ENCODE data around the gene TGFB1.

DNA sequence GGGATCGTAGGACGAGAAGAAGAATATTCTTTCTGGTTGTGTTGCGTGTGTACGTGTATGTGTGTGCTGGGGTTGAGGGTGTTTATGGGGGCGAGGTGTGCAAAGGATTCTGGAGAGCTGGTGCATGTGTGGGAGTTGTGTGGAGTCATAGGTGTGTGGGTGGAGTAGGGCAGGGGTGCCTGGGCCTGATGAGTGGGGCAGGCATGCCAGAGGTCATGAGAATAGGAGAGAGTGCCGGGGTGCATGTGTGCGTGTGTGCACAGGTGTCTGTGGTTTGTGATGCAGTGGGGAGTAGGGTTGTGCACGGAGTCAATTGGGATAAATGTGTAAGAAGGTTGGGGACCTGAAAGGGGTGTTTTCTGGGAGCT lies 23.3 kb upstream of the TGFB1 start:
- TF ChIP-seq POLR2AphosphoS5 (IDR thresholded peaks at IDR 0.05) (no peak), EZH2 (IDR thresholded peaks at IDR 0.05; ENCODE audit: borderline replicate concordance, insufficient read depth, low read length, poor library complexity, severe bottlenecking) (no peak), EP300 (conservative IDR thresholded peaks at IDR 0.05; ENCODE audit: poor library complexity, severe bottlenecking) (no peak)
- TF ChIP-seq, protein P1, sequence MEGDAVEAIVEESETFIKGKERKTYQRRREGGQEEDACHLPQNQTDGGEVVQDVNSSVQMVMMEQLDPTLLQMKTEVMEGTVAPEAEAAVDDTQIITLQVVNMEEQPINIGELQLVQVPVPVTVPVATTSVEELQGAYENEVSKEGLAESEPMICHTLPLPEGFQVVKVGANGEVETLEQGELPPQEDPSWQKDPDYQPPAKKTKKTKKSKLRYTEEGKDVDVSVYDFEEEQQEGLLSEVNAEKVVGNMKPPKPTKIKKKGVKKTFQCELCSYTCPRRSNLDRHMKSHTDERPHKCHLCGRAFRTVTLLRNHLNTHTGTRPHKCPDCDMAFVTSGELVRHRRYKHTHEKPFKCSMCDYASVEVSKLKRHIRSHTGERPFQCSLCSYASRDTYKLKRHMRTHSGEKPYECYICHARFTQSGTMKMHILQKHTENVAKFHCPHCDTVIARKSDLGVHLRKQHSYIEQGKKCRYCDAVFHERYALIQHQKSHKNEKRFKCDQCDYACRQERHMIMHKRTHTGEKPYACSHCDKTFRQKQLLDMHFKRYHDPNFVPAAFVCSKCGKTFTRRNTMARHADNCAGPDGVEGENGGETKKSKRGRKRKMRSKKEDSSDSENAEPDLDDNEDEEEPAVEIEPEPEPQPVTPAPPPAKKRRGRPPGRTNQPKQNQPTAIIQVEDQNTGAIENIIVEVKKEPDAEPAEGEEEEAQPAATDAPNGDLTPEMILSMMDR (IDR thresholded peaks at IDR 0.05; ENCODE audit: poor library complexity, severe bottlenecking): no peak

Data from neural cell (in vitro differentiated cells).